Measurements from ENCODE around the gene JUND.

- TF ChIP-seq CTCF (IDR thresholded peaks at IDR 0.05; ENCODE audit: insufficient read depth, low read length), result no peak
- no peak for TF ChIP-seq REST (IDR thresholded peaks at IDR 0.05; ENCODE audit: insufficient replicate concordance, low read depth)
- TF ChIP-seq POLR2AphosphoS5 (IDR thresholded peaks at IDR 0.05; ENCODE audit: low read depth), result no peak
Observed at GRCh38 chr19:18307271-18307681, 25.9 kb upstream of the JUND start.

Measured in HL-60 (cell line).